H1 (cell line): ENCODE data around the gene BNC2. TPM values are rescaled to one million over a fixed set of nuclear protein-coding genes. Genes with fewer than 3 reads are reported as not detected.
A peak's percentile ranks its signal among the peaks of the same experiment; 100 is the strongest.

Source experiments
- CTCF ChIA-PET: fragments of 300-600 bp; sonication (Branson Sonifier 250); formaldehyde crosslinking; loops from one replicate; lab custom pipeline; 2021; ENCODE audit not compliant: partially characterized antibody; lab: Charles Lee
- POLR2A ChIA-PET: fragments of 300-600 bp; sonication (Branson Sonifier 250); formaldehyde crosslinking; loops from one replicate; lab custom pipeline; 2021; ENCODE audit warnings: inconsistent platforms; ENCODE audit not compliant: partially characterized antibody; lab: Charles Lee
- DNase-seq, 2 experiments: peaks; one replicate each; pipeline versions ENCODE4 v3.0.0 to v3.0.0-alpha.2; 2010 to 2022; ENCODE audit warnings: low spot score in 2 of 2, low read depth in 1 of 2, mixed read lengths in 1 of 2
- FAIRE-seq: peaks from 2 replicates; lab custom pipeline; 2011; peaks lifted over from hg19 to GRCh38; lab: Jason Lieb, UNC
- H2AFZ ChIP-seq: 2 replicates; pipeline ENCODE4 v1.8.1; 2012; ENCODE audit warnings: low read length, inconsistent platforms
- H2AK5ac ChIP-seq: 2 replicates; pipeline ENCODE4 v1.6.1; 2013; ENCODE audit warnings: low read depth, low read length
- H2BK120ac ChIP-seq: replicated peaks from 2 replicates; pipeline ENCODE3; 2013; ENCODE audit warnings: low read depth, low read length, inconsistent platforms
- H2BK12ac ChIP-seq: 2 replicates; pipeline ENCODE4 v1.6.1; 2013; ENCODE audit warnings: low read depth, low read length
- H2BK15ac ChIP-seq: 2 replicates; pipeline ENCODE4 v1.6.1; 2013; ENCODE audit warnings: low read length
- H2BK20ac ChIP-seq: 2 replicates; pipeline ENCODE4 v1.6.1; 2013; ENCODE audit warnings: low read length
- H2BK5ac ChIP-seq: 2 replicates; pipeline ENCODE4 v1.6.1; 2013; ENCODE audit warnings: low read depth, low read length
- H3K14ac ChIP-seq: 2 replicates; pipeline ENCODE4 v1.6.1; 2013; ENCODE audit warnings: inconsistent platforms; ENCODE audit not compliant: insufficient read length
- H3K18ac ChIP-seq: 2 replicates; pipeline ENCODE4 v1.6.1; 2013; ENCODE audit warnings: low read length; ENCODE audit errors: extremely low read depth
- H3K23ac ChIP-seq: 2 replicates; pipeline ENCODE4 v1.6.1; 2013; ENCODE audit warnings: inconsistent platforms; ENCODE audit not compliant: insufficient read length
- H3K23me2 ChIP-seq: 2 replicates; pipeline ENCODE4 v1.6.1; 2013; ENCODE audit warnings: low read depth, low read length
- H3K27ac ChIP-seq: 2 replicates; pipeline ENCODE4 v1.6.1; 2011; ENCODE audit warnings: low read depth, low read length, inconsistent platforms
- H3K27me3 ChIP-seq, 4 experiments: replicated peaks in 1 of 4; 1 replicate in 1 of 4; 2 replicates in 3 of 4; pipeline versions ENCODE4 v1.6.1 to v1.8.1; 2011 to 2013; ENCODE audit warnings: low read length in 3 of 4, mild to moderate bottlenecking in 3 of 4, inconsistent platforms in 2 of 4, mixed read lengths in 2 of 4, moderate library complexity in 1 of 4; ENCODE audit not compliant: control insufficient read depth in 3 of 4, insufficient read depth in 3 of 4; ENCODE audit errors: extremely low read depth in 1 of 4
- H3K36me3 ChIP-seq, 4 experiments: 2 replicates each; pipeline versions ENCODE4 v1.6.1 to v1.8.1; 2011 to 2013; ENCODE audit warnings: mild to moderate bottlenecking in 4 of 4, low read length in 3 of 4, moderate library complexity in 2 of 4, control low read depth in 1 of 4, inconsistent platforms in 1 of 4; ENCODE audit not compliant: insufficient read depth in 4 of 4, control insufficient read depth in 2 of 4
- H3K4ac ChIP-seq: replicated peaks from 2 replicates; pipeline ENCODE3; 2013; ENCODE audit warnings: low read length, low read depth, mixed read lengths, inconsistent platforms; ENCODE audit not compliant: insufficient read length
- H3K4me1 ChIP-seq, 4 experiments: replicated peaks in 1 of 4; 1 replicate in 1 of 4; 2 replicates in 3 of 4; pipeline versions ENCODE4 v1.6.1 to v1.8.1; 2011 to 2013; ENCODE audit warnings: low read length in 3 of 4, inconsistent platforms in 2 of 4, mixed read lengths in 1 of 4; ENCODE audit not compliant: insufficient read depth in 4 of 4, control insufficient read depth in 3 of 4
- H3K4me2 ChIP-seq, 2 experiments: 2 replicates each; pipeline versions ENCODE4 v1.6.1 to v1.8.1; 2011 to 2013; ENCODE audit warnings: low read depth in 2 of 2, low read length in 2 of 2, control low read depth in 1 of 2, inconsistent platforms in 1 of 2, mild to moderate bottlenecking in 1 of 2; ENCODE audit not compliant: insufficient read depth in 1 of 2
- H3K4me3 ChIP-seq, 4 experiments: fragments of 200-600, 300-600 bp in 1 of 4; sonication (generic), shearing (Covaris generic), sonication (Bioruptor Twin) in 1 of 4; 2 replicates each; pipeline versions ENCODE4 v1.5.1 to v1.8.1; 2011 to 2016; ENCODE audit warnings: low read length in 4 of 4, low read depth in 3 of 4, control low read depth in 2 of 4, inconsistent platforms in 2 of 4, mild to moderate bottlenecking in 2 of 4, mixed read lengths in 1 of 4, moderate library complexity in 1 of 4; ENCODE audit not compliant: insufficient read depth in 2 of 4; ENCODE audit errors: extremely low read depth in 1 of 4
- H3K56ac ChIP-seq: replicated peaks from 2 replicates; pipeline ENCODE3; 2013; ENCODE audit warnings: low read depth, mild to moderate bottlenecking, mixed read lengths, low read length, inconsistent platforms; ENCODE audit not compliant: insufficient read length
- H3K79me1 ChIP-seq: 2 replicates; pipeline ENCODE4 v1.6.1; 2013; ENCODE audit warnings: low read depth, low read length, control low read depth
- H3K79me2 ChIP-seq, 2 experiments: 2 replicates each; pipeline versions ENCODE4 v1.6.1 to v1.8.1; 2012 to 2013; ENCODE audit warnings: low read length in 2 of 2, mild to moderate bottlenecking in 2 of 2, inconsistent platforms in 1 of 2; ENCODE audit not compliant: insufficient read depth in 2 of 2, control insufficient read depth in 1 of 2
- H3K9ac ChIP-seq, 4 experiments: replicated peaks in 1 of 4; 1 replicate in 1 of 4; 2 replicates in 3 of 4; pipeline versions ENCODE4 v1.6.1 to v1.8.1; 2011 to 2013; ENCODE audit warnings: low read depth in 3 of 4, low read length in 3 of 4, control low read depth in 2 of 4, mild to moderate bottlenecking in 2 of 4, moderate library complexity in 2 of 4, inconsistent platforms in 1 of 4; ENCODE audit errors: extremely low read depth in 1 of 4
- H3K9me3 ChIP-seq, 2 experiments: 2 replicates each; pipeline versions ENCODE4 v1.6.1 to v1.8.1; 2012 to 2013; ENCODE audit warnings: mild to moderate bottlenecking in 2 of 2, moderate library complexity in 2 of 2, control low read depth in 1 of 2, inconsistent platforms in 1 of 2, low read depth in 1 of 2, low read length in 1 of 2, mixed read lengths in 1 of 2; ENCODE audit not compliant: insufficient read depth in 2 of 2
- H4K20me1 ChIP-seq, 2 experiments: replicated peaks in 1 of 2; 2 replicates each; pipeline versions ENCODE3 to v1.8.1; 2011 to 2013; ENCODE audit warnings: inconsistent platforms in 2 of 2, low read length in 2 of 2, mild to moderate bottlenecking in 1 of 2; ENCODE audit not compliant: insufficient read depth in 2 of 2, control insufficient read depth in 1 of 2
- H4K5ac ChIP-seq: 2 replicates; pipeline ENCODE4 v1.6.1; 2013; ENCODE audit warnings: low read length, low read depth, mixed read lengths, inconsistent platforms; ENCODE audit not compliant: insufficient read length
- H4K8ac ChIP-seq: 2 replicates; pipeline ENCODE4 v1.8.0; 2013; ENCODE audit warnings: mild to moderate bottlenecking, moderate library complexity, low read length, inconsistent platforms; ENCODE audit not compliant: insufficient read depth; ENCODE audit errors: extremely low read depth
- H4K91ac ChIP-seq: replicated peaks from 2 replicates; pipeline ENCODE3; 2013; ENCODE audit warnings: low read length, mixed read lengths, inconsistent platforms; ENCODE audit not compliant: insufficient read length
- CBX5 ChIP-seq: fragments of 300-800, 300-1000 bp; sonication (generic); IDR thresholded peaks from 2 replicates; pipeline ENCODE4 v1.7.1; 2016; ENCODE audit warnings: antibody characterized with exemption, low read length, low read depth
- RAD21 ChIP-seq, 2 experiments: IDR thresholded peaks in 1 of 2; conservative IDR thresholded peaks in 1 of 2; 2 replicates each; pipeline ENCODE4 v1.6.1; 2011; ENCODE audit warnings: low read depth in 2 of 2, low read length in 2 of 2, improper control_type of control experiment in 1 of 2, inconsistent platforms in 1 of 2, mild to moderate bottlenecking in 1 of 2, moderate library complexity in 1 of 2
- polyA plus RNA-seq, 7 experiments: library from polyadenylated mRNA; depleted of rRNA in 3 of 7; stranded (reverse) in 5 of 7; unstranded in 2 of 7; fragments of >200 nt in 5 of 7; fragments of 200-250 nt in 2 of 7; gene quantifications; 1 replicate in 5 of 7; 2 replicates in 1 of 7; 4 replicates in 1 of 7; pipeline versions ENCODE4 v1.2.1 to v1.2.3, GENCODE V29; 2011 to 2013; ENCODE audit warnings: missing spikeins in 2 of 7, mixed read lengths in 2 of 7
- total RNA-seq: library from RNA; stranded (reverse); fragmentation: NEBNext Ultra II Directional; extraction: Animal tissue kit (Norgen Biotek cat#: 25700); gene quantifications from 2 replicates; pipeline ENCODE4 v1.2.1, GENCODE V29; 2021
- TF ChIP-seq, protein P1 (sequence below): IDR thresholded peaks from 2 replicates; pipeline ENCODE4 v1.6.1; 2012; ENCODE audit warnings: inconsistent platforms

Gene BNC2
- total and polyA plus RNA-seq, 2 of the 8 experiments (the other 6 are each of a cell fraction or from before 2014, with no cell fraction given): 16.0 to 26.8 TPM

DNA sequence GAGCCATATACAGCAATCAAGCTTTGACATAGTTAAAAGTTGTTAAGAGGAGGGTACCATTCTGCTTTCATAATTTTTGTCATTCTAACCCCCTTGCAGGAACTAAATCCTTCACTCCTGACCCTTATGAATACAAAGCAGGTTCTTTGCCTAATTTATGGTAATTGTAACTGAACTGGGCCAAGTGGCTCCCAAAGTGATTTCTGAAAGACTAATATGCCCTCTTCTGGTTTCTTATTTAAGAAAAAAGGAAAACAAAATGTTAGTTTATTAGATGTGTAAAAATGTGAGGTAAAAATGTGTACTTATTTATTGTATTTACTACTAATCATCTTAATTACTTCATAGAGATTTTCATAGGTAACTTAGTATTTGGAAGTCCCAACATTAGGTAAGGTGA is 268.5 kb downstream of the BNC2 start:
- H2BK12ac ChIP-seq: no peak overlapping the region
- H2AK5ac ChIP-seq: no peak overlapping the region
- no peak overlapping the region for H4K91ac ChIP-seq
- H3K9me3 ChIP-seq: no peaks in the 10 kb centered on the region
- ChIA-PET CTCF (interaction anchor here (1.4 kb wide), 1 partner anchor 11 kb away, joined by 4 read pairs; no protein-coding TSS in a partner anchor), POLR2A (no interaction called here)
- H2BK120ac ChIP-seq: no peak overlapping the region
- no peak overlapping the region for H3K14ac ChIP-seq
- H3K9ac ChIP-seq: no peak overlapping the region
- H2BK20ac ChIP-seq: no peak overlapping the region
- no peak overlapping the region for H3K4me3 ChIP-seq
- H4K20me1 ChIP-seq: no peaks in the 10 kb centered on the region
- no peaks in the 10 kb centered on the region; the same call in 1 of the 2 replicates for H3K79me1 ChIP-seq
- H2AFZ ChIP-seq: no peak overlapping the region
- no peak overlapping the region for H4K5ac ChIP-seq
- H3K27me3 ChIP-seq: no peaks in the 10 kb centered on the region
- no peak overlapping the region for H3K4me2 ChIP-seq
- H3K4ac ChIP-seq: no peak overlapping the region
- no peak overlapping the region for H3K23ac ChIP-seq
- no peak overlapping the region for H3K56ac ChIP-seq
- no peak overlapping the region for H3K18ac ChIP-seq
- H3K36me3 ChIP-seq: no peaks in the 10 kb centered on the region
- no peak overlapping the region for H2BK5ac ChIP-seq
- FAIRE-seq (no peak), DNase-seq (no peak)
- H3K27ac ChIP-seq: no peak overlapping the region
- H3K79me2 ChIP-seq: peaks cover 0 to 3% of the 10 kb centered on the region in 2 experiments; a peak in 1 of 4 replicates
- H3K4me1 ChIP-seq: peaks cover 0 to 3% (median 1%) of the 10 kb centered on the region in 4 experiments; a peak in 3 of 7 replicates
- TF ChIP-seq, protein P1, sequence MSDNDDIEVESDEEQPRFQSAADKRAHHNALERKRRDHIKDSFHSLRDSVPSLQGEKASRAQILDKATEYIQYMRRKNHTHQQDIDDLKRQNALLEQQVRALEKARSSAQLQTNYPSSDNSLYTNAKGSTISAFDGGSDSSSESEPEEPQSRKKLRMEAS: no peak
- no peak for TF ChIP-seq CBX5
- 0 out of 4 replicates have a peak, but pooled peaks of 1 of the 2 experiments have one; percentile 0 for TF ChIP-seq RAD21 (IDR thresholded peaks at IDR 0.05 in 1 of 2, conservative IDR thresholded peaks at IDR 0.05 in 1 of 2; ENCODE audit: low read depth in 2 of 2, low read length in 2 of 2)
- TF ChIP-seq, all 59 proteins: peak for 1
- H3K23me2 ChIP-seq: no peaks in the 10 kb centered on the region; the same call in 1 of the 2 replicates
- H4K8ac ChIP-seq: no peak overlapping the region
- H2BK15ac ChIP-seq: no peak overlapping the region
